ENCODE measurements around the gene NPY1R.

NPY1R gene

DNA sequence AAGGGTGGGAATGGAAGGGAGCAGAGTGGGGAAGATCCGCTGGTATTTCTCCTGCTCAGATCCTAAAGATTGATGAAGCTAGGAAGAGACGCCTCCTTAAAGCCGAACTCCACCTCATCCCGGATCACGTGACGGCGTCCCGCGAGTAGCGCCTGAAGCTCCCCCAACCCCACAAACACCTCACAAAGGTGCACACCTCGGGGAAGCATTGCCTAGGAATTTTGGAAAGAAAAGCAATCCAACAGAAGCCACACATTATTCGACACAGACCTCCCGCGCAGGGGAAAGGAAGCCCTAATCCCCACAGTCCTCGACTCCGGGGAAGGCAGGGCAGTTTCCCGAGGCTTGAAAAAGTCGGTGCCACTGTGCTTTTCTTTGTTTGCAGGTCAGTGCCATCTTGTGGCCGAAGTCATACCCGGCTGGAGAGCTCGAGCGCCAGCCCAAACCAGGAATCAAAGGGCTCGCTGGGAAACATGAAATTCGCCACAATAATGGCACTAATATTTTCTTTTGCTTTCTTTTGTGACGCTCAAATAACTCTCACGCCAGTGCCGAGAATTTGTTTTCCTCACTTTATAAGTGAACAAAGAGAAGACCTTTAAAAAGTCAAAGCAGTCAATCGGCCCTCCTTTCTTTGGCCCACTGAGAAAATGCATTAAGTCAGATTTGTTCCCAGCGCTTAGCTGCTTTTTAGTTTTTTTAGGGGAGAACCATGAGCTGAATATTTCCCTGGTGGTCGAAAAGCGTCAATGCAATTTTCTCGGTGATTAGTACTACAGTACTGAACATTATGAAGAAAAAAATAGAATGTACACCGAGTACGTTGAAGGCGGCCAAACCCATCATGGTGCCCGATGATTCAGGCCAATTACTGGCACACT, at the start of gene NPY1R:
NPY1R (minus strand) TSS at position 71 of the 881 bp plus-strand sequence. CDS start 6,042 bp downstream, outside the sequence.
- intact Hi-C loops (cut with DNase I; ENCODE audit: low total_unique reads) = loop anchor here (10.0 kb wide), 3 partner anchors 168 to 288 kb away; partner anchors contain the start of gene NAF1
- TF ChIP-seq, protein P1, sequence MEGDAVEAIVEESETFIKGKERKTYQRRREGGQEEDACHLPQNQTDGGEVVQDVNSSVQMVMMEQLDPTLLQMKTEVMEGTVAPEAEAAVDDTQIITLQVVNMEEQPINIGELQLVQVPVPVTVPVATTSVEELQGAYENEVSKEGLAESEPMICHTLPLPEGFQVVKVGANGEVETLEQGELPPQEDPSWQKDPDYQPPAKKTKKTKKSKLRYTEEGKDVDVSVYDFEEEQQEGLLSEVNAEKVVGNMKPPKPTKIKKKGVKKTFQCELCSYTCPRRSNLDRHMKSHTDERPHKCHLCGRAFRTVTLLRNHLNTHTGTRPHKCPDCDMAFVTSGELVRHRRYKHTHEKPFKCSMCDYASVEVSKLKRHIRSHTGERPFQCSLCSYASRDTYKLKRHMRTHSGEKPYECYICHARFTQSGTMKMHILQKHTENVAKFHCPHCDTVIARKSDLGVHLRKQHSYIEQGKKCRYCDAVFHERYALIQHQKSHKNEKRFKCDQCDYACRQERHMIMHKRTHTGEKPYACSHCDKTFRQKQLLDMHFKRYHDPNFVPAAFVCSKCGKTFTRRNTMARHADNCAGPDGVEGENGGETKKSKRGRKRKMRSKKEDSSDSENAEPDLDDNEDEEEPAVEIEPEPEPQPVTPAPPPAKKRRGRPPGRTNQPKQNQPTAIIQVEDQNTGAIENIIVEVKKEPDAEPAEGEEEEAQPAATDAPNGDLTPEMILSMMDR (IDR thresholded peaks at IDR 0.05) = peak; percentile 69 to 71
- Histone ChIP-seq H3K4me1 (peaks cover 0 to 49% (median 2%) of the 10 kb centered on the region in 4 donors), H3K4me3 (peak within 1 kb of the TSS; percentile 84 to 90), H3K27me3 (no peaks in the 10 kb centered on the region), H3K36me3 (no peaks in the 10 kb centered on the region), H3K27ac (peak within 1 kb of the TSS; percentile 84 to 87), H3K9me3 (no peaks in the 10 kb centered on the region)
- DNase-seq = peak; percentile 81 to 90

DNA sequence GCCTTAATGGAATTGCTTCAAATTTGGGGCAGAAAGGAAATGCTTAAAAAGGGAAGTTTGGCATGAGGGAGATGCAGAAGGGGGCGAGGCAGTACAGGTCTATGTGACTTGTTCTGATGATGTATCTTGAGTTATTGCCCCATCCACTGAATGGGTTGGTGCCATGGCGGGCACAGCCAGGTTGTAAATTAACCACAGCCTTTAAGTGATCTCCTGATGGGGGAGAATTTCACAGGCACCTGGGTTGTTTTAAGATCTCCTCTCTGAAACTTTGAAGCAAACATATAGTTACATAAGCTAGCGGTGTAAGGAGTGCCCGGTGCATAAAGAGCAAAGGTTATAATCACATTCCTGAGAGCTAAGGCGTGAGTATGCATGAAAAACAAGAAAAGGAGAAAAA, 48.3 kb upstream of the NPY1R start:
- intact Hi-C loops (cut with DNase I; ENCODE audit: low total_unique reads) = no loop called here
- no peaks in the 10 kb centered on the region for H3K36me3 ChIP-seq
- DNase-seq = no peak
- H3K27ac ChIP-seq = no peak overlapping the region
- no peaks in the 10 kb centered on the region for H3K9me3 ChIP-seq
- H3K27me3 ChIP-seq = no peaks in the 10 kb centered on the region
- no peak overlapping the region for H3K4me3 ChIP-seq
- TF ChIP-seq, protein P1 (IDR thresholded peaks at IDR 0.05) = no peak
- H3K4me1 ChIP-seq = no peaks in the 10 kb centered on the region

DNA sequence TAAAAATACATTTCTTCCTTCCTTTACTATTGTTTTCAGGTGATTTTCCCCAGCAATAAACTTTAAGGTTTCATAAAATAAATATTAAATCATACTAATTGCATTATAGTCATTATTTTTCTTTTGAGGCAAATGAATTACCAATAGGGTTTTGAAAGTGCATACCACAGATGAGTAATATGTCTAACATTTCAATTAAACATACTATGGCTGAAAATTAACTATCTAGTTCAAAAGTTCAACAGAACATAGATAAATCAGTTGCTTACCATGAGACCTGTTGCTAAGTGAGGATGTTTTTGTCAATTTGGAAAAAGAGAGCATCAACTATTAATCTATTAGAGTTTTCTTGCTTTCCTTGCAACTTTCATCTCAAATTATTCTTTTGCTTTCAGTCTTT, 46.3 kb upstream of the NPY1R start:
- H3K36me3 ChIP-seq = no peaks in the 10 kb centered on the region
- DNase-seq = no peak
- intact Hi-C loops (cut with DNase I; ENCODE audit: low total_unique reads) = no loop called here
- TF ChIP-seq, protein P1 (IDR thresholded peaks at IDR 0.05) = no peak
- H3K27ac ChIP-seq = no peak overlapping the region
- H3K4me1 ChIP-seq = no peaks in the 10 kb centered on the region
- H3K27me3 ChIP-seq = no peaks in the 10 kb centered on the region
- no peaks in the 10 kb centered on the region for H3K9me3 ChIP-seq
- no peak overlapping the region for H3K4me3 ChIP-seq

DNA sequence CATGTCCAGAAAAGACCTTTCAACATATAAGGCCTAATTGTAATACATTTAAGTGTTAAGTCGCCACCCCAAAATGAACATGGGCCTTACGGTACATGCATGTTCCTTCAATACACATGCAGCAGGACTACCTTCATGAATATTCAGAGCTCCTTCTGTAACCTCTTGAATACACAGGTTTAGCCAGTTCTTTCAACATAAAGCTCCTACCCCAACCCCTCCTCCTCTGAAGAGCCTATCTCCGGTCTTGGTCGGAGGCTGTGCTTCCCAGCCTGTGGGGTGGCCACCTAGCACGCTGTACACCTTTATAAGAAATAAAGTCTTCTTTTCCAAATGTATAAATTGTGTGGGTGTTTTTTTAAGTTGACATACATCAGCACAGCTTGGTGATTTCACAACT, 39.6 kb upstream of the NPY1R start:
- no peaks in the 10 kb centered on the region for H3K4me1 ChIP-seq
- DNase-seq = no peak
- intact Hi-C loops (cut with DNase I; ENCODE audit: low total_unique reads) = no loop called here
- no peaks in the 10 kb centered on the region for H3K9me3 ChIP-seq
- H3K27me3 ChIP-seq = no peaks in the 10 kb centered on the region
- no peaks in the 10 kb centered on the region for H3K36me3 ChIP-seq
- no peak overlapping the region for H3K4me3 ChIP-seq
- no peak overlapping the region for H3K27ac ChIP-seq
- TF ChIP-seq, protein P1 (IDR thresholded peaks at IDR 0.05) = no peak

DNA sequence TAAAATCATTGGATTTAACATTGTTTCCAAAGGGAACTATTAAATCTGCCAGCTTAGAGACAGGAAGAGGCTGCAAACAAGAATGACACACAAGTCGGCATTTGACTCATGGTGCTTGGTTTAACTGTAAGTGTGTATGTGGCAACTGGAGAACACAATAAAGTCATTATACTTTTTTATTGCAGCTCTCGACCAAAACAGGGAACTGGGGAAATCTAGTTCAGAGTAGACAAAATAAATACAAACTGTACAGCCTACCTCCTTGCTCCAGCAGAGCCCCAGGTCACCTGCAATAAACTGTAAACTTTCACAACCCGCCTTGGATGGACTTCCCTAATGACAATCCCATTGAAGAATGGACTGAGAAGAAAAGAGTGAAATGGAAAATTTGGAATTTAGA, 35.3 kb upstream of the NPY1R start:
- TF ChIP-seq, protein P1 (IDR thresholded peaks at IDR 0.05) = no peak
- Histone ChIP-seq H3K36me3 (no peaks in the 10 kb centered on the region), H3K9me3 (no peaks in the 10 kb centered on the region), H3K4me1 (no peaks in the 10 kb centered on the region), H3K4me3 (no peak overlapping the region), H3K27me3 (peaks cover 0 to 2% of the 10 kb centered on the region in 2 donors), H3K27ac (no peak overlapping the region)
- intact Hi-C loops (cut with DNase I; ENCODE audit: low total_unique reads) = no loop called here
- DNase-seq = no peak

Measured in tibial artery (tissue), 4 donors.